Neural progenitor cell (in vitro differentiated cells): ENCODE measurements around the gene OR10G7.

Experiments used
- EZH2phosphoT487 ChIP-seq: fragments of 200-600 bp; sonication (generic); IDR thresholded peaks from 2 replicates; pipeline ENCODE4 v1.6.1; 2017; ENCODE audit warnings: antibody characterized with exemption
- TF ChIP-seq, protein P1 (sequence below): fragments of 200-600 bp; sonication (generic); IDR thresholded peaks from 2 replicates; pipeline ENCODE4 v1.5.1; 2017; ENCODE audit warnings: antibody characterized with exemption, mild to moderate bottlenecking

DNA sequence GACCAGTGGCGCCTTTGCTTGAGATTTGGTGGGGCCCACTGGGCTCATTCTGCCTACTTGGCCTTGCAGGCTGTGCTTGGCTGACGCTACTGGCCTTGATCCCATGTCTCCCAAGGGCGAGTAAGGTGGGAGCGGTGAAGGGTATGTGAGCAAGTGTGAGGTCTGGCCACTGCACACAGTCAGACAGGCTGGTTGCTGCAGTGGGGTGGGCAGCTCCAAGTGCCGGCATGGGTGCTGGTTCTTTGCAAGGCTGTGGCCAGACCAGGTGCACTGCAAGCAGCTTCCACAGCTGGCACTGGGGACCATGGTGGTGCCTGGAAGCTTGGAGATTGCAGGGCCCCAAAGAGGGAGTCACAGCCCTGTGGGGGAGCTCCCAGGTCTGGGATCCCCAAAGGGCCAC lies 33.4 kb upstream of the OR10G7 start:
- TF ChIP-seq, protein P1, sequence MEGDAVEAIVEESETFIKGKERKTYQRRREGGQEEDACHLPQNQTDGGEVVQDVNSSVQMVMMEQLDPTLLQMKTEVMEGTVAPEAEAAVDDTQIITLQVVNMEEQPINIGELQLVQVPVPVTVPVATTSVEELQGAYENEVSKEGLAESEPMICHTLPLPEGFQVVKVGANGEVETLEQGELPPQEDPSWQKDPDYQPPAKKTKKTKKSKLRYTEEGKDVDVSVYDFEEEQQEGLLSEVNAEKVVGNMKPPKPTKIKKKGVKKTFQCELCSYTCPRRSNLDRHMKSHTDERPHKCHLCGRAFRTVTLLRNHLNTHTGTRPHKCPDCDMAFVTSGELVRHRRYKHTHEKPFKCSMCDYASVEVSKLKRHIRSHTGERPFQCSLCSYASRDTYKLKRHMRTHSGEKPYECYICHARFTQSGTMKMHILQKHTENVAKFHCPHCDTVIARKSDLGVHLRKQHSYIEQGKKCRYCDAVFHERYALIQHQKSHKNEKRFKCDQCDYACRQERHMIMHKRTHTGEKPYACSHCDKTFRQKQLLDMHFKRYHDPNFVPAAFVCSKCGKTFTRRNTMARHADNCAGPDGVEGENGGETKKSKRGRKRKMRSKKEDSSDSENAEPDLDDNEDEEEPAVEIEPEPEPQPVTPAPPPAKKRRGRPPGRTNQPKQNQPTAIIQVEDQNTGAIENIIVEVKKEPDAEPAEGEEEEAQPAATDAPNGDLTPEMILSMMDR: no peak
- no peak for TF ChIP-seq EZH2phosphoT487
